ENCODE results near the gene KRT8.
"Not testable (repeated sequence)": the region's sequence is repeated elsewhere in the genome, so short reads cannot be mapped to it uniquely, and the experiment has no call there.

The KRT8 gene

GRCh38 chr12:52904509-52905300 lies at the start of gene KRT8:
Gene KRT8, minus strand, starts transcription at chr12:52905076. Its CDS starts 95 bp downstream, at chr12:52904981.
- not testable (repeated sequence) for DNase-seq

GRCh38 chr12:52953181-52953841 lies 48.4 kb upstream of the KRT8 start:
- DNase-seq: no peak

DNA sequence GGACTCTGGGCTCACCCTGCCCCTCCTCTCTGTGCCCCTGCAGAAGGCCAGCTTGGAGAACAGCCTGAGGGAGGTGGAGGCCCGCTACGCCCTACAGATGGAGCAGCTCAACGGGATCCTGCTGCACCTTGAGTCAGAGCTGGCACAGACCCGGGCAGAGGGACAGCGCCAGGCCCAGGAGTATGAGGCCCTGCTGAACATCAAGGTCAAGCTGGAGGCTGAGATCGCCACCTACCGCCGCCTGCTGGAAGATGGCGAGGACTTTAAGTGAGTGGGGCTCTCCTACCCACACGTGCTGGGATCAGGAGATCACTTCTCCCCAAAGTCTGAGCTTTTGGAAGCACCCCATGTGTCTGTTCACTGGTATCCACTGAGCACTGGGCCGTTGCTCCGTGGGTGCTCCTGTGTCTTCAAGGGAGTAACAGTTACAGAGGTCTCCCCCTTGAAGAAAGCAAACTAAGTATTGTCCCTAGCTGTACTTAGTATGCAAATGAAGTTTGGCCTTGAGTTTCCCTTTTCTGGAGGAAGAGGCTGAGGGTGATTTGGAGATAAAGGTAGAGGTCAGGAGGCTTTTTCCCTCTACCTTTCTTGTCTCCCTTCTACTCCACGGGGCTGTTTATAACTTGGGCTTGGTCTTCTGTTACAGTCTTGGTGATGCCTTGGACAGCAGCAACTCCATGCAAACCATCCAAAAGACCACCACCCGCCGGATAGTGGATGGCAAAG lies 47.4 kb upstream of the KRT8 start:
- no peak for DNase-seq

- no peak for DNase-seq
Observed at GRCh38 chr12:52951640-52952039, 46.8 kb upstream of the KRT8 start.

DNA sequence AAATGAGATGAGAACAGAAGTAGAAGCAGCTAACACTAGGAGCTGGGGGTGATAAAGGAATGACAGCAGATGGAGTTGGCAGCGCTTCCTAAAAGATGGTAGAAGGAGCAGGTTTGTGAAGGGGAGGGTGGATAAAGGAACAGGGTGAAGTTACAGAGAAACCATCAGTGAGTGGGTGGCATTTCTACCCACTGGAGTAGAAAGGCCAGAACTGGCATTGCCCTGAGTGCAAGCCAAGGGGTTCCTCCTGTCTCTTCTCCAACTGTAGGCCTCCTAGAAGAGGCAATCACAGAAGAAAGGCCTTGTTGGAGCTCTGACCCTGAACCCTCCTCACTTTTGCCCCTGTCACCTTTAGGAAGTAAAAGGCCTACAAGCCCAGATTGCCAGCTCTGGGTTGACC lies 46.2 kb upstream of the KRT8 start:
- DNase-seq: no peak

DNA sequence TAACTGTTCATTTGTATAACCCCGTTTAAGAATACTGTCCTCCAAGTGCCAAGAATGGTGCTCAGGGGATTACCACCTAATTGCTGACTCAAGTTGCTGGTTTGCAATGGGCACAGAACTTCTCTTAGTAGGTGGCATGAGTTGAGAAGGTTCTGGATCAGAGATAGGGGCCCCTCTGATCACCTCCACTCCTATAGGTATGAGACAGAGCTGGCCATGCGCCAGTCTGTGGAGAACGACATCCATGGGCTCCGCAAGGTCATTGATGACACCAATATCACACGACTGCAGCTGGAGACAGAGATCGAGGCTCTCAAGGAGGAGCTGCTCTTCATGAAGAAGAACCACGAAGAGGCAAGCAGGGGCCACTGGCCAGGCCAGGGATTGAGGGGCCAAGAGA lies 45.7 kb upstream of the KRT8 start:
- no peak for DNase-seq

DNA sequence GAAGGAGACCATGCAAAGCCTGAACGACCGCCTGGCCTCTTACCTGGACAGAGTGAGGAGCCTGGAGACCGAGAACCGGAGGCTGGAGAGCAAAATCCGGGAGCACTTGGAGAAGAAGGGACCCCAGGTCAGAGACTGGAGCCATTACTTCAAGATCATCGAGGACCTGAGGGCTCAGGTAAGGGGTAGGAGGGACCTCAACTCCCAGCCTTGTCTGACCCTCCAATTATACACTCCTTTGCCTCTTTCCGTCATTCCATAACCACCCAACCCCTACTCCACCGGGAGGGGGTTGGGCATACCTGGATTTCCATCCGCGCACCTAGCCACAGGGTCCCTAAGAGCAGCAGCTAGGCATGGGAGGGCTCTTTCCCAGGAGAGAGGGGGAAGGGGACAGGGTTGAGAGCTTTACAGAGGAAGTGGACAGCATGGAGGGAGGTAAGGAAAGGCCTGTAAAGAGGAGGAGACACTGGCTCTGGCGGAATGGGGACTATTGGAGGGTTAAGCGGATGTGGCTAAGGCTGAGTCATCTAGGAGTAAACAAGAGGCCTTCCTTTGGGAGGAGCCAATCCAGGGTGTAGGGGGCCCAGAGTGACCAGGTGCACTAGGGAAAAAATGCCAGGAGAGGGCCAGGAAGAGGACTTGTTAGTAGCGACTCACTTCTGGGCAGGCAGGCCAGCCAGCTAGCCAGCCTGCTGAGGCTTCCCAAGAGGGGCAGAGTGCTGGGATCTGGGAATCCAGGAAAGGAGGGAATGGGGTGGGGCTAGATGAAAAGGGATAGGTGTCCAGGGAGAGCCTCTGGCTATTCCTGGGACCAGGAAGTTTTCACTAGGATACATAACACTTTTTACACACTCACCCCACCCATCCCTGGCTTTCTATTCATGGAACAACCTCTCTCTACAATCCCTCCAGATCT lies 44.8 kb upstream of the KRT8 start:
- no peak for DNase-seq

DNA sequence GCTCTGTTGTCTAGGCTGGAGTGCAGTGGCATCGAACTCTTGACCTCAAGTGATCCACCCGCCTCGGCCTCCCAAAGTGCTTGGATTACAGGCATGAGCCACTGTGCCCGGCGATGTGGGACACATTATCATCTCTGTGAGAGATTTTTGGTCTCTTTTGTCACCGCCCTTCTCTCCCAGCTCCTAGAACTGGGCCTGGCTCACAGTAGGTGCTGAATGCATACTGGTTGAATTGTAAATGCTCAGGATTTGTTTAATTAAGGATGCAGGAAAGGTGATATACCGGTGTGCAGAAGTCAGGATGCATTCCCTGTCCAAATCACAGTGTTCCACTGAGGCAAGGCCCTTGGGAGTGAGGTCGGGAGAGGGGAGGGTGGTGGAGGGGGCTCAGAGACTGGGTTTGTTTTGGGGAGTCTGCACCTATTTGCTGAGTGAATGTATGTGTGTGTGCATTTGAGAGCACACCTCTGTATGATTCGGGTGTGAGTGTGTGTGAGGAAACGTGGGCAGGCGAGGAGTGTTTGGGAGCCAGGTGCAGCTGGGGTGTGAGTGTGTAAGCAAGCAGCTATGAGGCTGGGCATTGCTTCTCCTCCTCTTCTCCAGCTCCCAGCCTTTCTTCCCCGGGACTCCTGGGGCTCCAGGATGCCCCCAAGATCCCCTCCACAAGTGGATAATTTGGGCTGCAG lies 43.0 kb upstream of the KRT8 start:
- no peak for DNase-seq

GRCh38 chr12:52946797-52947547 lies 42.1 kb upstream of the KRT8 start:
- no peak for DNase-seq

GRCh38 chr12:52946334-52946733 lies 41.5 kb upstream of the KRT8 start:
- no peak for DNase-seq

GRCh38 chr12:52945389-52946232 lies 40.7 kb upstream of the KRT8 start:
- DNase-seq: no peak

- no peak for DNase-seq
Observed at GRCh38 chr12:52944683-52945388, 40.0 kb upstream of the KRT8 start.

DNA sequence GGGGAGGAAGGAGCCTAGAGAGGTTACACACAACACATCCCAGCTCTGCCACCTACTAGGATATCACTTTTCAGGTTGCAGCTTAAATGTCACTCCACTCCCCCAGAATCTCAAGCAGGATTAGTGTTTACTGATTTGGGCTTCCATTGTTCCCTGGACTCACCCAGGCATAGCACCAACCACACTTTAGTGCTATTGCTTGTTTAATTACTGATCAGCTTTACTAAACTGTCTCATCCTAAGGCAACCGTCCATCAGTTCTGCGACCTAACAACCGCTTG lies 38.0 kb upstream of the KRT8 start:
- no peak for DNase-seq

DNA sequence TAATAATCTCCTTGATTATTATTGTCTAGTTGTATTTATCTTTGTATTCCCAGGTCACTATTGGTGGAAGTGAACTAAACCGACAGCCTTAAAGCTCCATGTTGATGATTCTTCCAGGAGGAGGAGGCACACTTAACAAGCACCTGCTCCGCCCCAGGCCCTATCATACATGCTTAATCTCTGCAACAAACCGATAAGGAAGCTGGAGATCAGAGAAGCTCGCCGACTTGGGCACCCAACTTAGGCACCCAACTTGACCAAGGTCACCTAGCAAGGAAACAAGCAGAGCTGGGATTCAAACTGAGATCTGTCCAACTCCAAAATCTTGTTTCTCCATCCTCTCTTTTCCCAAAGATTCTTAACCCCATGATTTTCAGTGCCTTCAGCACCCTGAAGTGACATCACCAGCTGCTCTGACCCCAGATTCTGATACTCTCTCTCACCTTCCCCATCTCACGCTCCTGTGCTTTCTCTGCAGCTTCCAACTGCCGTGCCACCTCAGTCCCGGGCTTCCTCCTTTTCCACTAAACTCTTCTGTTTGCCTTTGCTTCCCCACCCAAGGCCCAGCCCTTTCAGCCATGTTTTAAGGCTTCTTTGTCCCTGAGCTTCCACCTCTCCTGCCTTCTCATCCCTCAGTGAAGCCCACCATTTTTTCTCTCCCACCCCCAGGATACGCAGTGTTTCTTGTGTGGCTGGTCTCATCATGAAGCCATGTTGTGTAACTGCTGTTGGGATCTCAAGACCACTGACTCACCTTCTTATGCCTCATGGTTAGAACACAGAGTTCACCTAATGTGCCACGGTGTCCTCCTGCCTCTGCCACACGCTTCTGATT lies 37.4 kb upstream of the KRT8 start:
- no peak for DNase-seq

GRCh38 chr12:52929538-52929937 lies 24.7 kb upstream of the KRT8 start:
- DNase-seq: no peak

DNA sequence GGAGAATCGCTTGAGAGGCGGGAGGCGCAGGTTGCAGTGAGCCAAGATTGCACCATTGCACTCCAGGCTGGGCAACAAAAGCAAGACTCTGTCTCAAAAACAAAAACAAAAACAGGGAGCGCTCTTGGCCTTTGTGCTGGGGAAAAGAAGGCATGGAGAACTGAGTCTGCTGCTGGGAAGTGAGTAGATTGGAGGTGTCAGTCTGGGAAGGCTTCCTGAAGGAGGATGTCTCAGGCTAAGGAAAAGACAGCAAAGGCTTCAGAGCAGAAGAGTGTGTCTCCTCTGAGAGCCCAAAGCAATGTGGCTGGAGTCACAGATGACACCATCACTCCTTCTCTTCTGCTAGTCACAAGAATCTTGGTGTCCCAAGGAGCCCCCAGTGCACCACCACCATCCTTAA lies 23.1 kb upstream of the KRT8 start:
- no peak for DNase-seq

GRCh38 chr12:52926596-52927234 lies 21.8 kb upstream of the KRT8 start:
- DNase-seq: no peak

Data from CD4-positive, alpha-beta T cell treated with Interleukin-1 beta for 1 hour (primary cell).